NT2/D1 (cell line): ENCODE data around the gene ARHGEF39.

ENCODE experiments used
- DNase-seq: peaks from one replicate; pipeline ENCODE4 v3.0.0-alpha.2; 2011; ENCODE audit warnings: low read depth, low spot score
- H3K27me3 ChIP-seq: 2 replicates; pipeline ENCODE4 v1.6.0; 2011; ENCODE audit warnings: mild to moderate bottlenecking; ENCODE audit not compliant: insufficient read length, insufficient read depth
- H3K36me3 ChIP-seq: 2 replicates; pipeline ENCODE4 v1.6.1; 2011; ENCODE audit warnings: mild to moderate bottlenecking, low read length, mixed read lengths; ENCODE audit not compliant: insufficient read depth, insufficient read length
- H3K4me1 ChIP-seq: 2 replicates; pipeline ENCODE4 v1.5.1; 2011; ENCODE audit not compliant: insufficient read depth, insufficient read length
- H3K4me3 ChIP-seq: 2 replicates; pipeline ENCODE4 v1.5.1; 2011; ENCODE audit warnings: low read depth; ENCODE audit not compliant: insufficient read length
- H3K9ac ChIP-seq: 2 replicates; pipeline ENCODE4 v1.6.0; 2011; ENCODE audit warnings: low read depth; ENCODE audit not compliant: insufficient read length
- H3K9me3 ChIP-seq: 2 replicates; pipeline ENCODE4 v1.5.1; 2011; ENCODE audit warnings: mild to moderate bottlenecking, low read length; ENCODE audit not compliant: insufficient read depth
- SUZ12 ChIP-seq: IDR thresholded peaks from 2 replicates; pipeline ENCODE4 v1.6.1; 2011; ENCODE audit not compliant: insufficient read length, insufficient read depth; ENCODE audit errors: extremely low read depth
- YY1 ChIP-seq: IDR thresholded peaks from 2 replicates; pipeline ENCODE4 v1.6.1; 2011; ENCODE audit not compliant: insufficient read length, insufficient read depth
- ZNF274 ChIP-seq: IDR thresholded peaks from 2 replicates; pipeline ENCODE4 v1.6.1; 2011; ENCODE audit warnings: mild to moderate bottlenecking, low read depth, low read length

Gene ARHGEF39

DNA sequence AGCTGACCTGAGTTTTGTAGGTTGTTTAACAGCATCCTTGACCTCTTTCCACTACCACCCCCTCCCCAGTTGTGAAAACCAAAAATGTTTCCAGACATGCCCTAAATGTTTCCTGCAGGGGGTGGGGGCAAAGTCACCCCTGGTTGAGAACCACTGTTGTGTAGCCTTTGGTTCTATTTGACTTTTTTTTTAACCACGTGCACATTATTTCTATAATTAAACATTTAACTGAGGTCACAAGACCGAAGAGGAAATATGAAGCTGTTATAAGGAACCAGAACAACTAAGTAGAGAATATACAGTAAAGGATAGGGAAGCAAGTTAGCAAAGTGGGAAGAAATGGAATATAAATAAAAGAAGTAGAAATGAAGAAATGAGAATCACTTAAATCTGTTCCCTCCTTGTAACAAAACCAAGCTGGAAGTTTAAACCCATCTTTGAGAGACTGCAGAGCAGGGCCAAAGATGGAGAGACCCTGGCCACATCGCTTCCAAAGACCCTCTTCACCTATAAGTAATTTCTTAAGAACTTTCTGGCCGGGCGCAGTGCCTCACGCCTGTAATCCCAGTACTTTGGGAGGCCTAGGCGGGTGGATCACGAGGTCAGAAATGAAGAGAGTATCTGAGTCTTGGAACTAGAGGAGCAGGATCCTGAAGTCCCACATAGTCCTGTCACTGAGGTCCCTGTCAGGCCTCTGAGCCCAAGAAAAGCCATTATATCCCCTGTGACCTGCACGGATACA, 28.7 kb downstream of the ARHGEF39 start:
- Histone ChIP-seq H3K27me3 (no peaks in the 10 kb centered on the region), H3K4me3 (no peak overlapping the region), H3K9me3 (no peaks in the 10 kb centered on the region), H3K4me1 (no peaks in the 10 kb centered on the region), H3K36me3 (no peaks in the 10 kb centered on the region), H3K9ac (no peak overlapping the region)
- TF ChIP-seq SUZ12 (no peak), YY1 (no peak), ZNF274 (no peak)
- no peak for DNase-seq

DNA sequence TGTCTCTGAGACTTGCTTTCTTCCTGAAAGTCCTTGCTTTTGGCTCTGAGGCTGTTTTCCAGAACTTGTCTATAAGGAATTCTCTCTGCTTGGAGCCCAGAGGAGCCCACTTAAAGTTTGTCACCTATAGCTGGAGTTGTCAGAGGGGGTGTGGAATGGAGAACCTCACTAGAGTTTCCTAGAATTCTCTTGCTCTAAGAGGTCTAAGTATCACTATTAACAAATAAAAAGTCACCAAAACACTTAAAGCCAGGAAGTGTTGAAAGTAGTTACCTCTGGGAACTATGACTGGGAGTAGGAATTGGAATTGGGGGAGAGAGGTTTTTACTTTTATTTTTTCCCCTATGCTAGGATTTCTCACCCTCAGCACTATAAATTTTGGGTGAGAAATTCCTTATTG, 29.3 kb downstream of the ARHGEF39 start:
- H3K9me3 ChIP-seq, result no peaks in the 10 kb centered on the region
- no peaks in the 10 kb centered on the region for H3K36me3 ChIP-seq
- TF ChIP-seq YY1, result no peak
- DNase-seq, result no peak
- no peaks in the 10 kb centered on the region for H3K27me3 ChIP-seq
- no peak overlapping the region for H3K9ac ChIP-seq
- H3K4me1 ChIP-seq, result no peaks in the 10 kb centered on the region
- H3K4me3 ChIP-seq, result no peak overlapping the region

DNA sequence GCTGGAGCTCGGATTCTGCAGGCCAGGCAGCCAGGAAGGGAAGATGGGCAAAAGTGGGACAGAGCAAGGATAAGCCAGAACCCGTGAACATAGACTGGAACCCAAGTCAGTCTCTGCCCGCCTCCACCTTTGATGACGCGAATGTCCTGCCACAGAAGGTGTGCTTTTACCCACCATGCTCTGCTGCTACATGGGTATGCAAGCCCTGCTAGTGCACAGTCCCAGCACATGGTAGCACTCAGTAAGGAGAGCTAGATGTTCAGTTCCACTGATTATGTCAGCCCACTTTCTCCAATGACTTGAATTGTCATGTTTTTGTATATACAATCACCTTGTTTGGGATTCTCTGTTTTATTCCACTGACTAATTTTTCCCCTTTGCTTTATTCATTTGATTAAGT, 35.4 kb downstream of the ARHGEF39 start:
- no peak for TF ChIP-seq SUZ12
- TF ChIP-seq YY1, result no peak
- TF ChIP-seq ZNF274, result no peak
- no peaks in the 10 kb centered on the region for H3K27me3 ChIP-seq

DNA sequence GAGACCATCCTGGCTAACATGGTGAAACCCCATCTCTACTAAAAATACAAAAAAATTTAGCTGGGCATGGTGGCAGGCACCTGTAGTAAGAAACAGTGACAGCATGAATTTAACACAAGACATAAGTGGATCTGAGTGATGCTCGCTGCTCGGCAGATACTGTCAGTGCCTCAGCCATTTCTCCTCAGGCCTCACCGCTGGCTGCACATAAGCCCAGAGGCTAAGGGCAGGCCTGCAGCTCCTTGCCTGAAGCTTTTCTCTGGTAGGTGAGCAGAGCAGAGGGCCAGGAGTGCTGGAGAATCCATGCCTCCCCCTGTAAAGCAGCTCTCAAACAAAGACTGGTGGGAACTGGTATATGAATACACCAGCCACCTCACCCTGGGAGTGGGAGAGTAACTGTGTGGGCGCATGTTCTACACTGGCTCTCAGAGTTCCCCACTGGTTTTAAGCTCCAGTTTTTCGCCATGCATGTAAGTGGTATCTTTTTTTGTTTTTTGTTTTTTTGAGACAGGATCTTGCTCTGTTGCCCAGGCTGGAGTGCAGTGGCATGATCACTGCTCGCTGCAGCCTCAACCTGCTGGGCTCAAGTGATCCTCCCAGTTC, 36.5 kb downstream of the ARHGEF39 start:
- no peak for DNase-seq
- no peaks in the 10 kb centered on the region for H3K9me3 ChIP-seq
- H3K4me1 ChIP-seq, result no peaks in the 10 kb centered on the region
- H3K9ac ChIP-seq, result no peak overlapping the region
- no peaks in the 10 kb centered on the region for H3K27me3 ChIP-seq
- TF ChIP-seq SUZ12 (no peak), ZNF274 (no peak), YY1 (no peak)
- no peaks in the 10 kb centered on the region for H3K36me3 ChIP-seq
- no peak overlapping the region for H3K4me3 ChIP-seq

More for the DNA sequence above, 35.4 kb downstream of the ARHGEF39 start:
- Histone ChIP-seq H3K36me3 (no peaks in the 10 kb centered on the region), H3K9ac (no peak overlapping the region), H3K9me3 (no peaks in the 10 kb centered on the region), H3K4me1 (no peaks in the 10 kb centered on the region), H3K4me3 (no peak overlapping the region)
- DNase-seq, result no peak

DNA sequence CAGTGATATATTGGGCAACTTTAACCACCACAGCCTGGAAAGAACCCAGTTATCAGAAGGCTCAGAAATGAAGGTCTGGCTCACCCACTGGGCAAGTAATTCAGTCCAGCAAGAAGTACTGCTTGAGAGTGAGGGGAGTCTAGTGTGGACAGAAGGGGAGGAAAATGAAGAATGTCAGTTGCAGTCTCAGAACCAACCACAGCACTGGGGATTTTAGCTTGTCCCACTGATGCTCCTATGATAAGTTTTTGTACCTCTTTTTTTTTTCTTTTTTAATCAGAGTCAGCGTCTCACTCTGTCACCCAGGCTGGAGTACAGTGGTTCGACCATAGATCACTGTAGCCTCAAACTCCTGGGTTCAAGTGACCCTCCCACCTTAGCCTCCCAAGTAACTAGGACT, 37.4 kb downstream of the ARHGEF39 start:
- H3K9ac ChIP-seq, result no peak overlapping the region
- no peak overlapping the region for H3K4me3 ChIP-seq
- no peaks in the 10 kb centered on the region for H3K36me3 ChIP-seq
- no peak for DNase-seq
- no peaks in the 10 kb centered on the region for H3K4me1 ChIP-seq
- TF ChIP-seq SUZ12 (no peak), ZNF274 (no peak), YY1 (no peak)
- H3K27me3 ChIP-seq, result no peaks in the 10 kb centered on the region
- no peaks in the 10 kb centered on the region for H3K9me3 ChIP-seq

DNA sequence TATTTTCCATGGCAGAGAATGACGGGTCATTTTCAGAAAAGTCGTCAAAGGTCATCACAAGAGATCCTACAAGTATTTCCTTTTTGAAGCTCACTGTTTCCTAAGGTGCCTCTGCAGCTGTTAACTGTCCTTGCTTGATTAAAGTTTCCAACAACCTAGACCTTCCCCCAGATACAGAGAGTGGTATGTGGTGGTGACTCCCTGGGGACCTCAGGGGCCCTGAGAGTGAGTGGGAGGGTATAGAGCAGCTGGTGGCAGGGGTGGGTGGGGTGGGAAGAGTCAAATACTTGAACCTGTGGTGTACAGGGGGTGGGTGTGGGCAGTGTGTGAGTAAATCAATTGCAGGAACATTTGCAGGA, 45.2 kb downstream of the ARHGEF39 start:
- Histone ChIP-seq H3K27me3 (peaks cover 49% of the 10 kb centered on the region), H3K9me3 (no peaks in the 10 kb centered on the region), H3K4me1 (peaks cover 5% of the 10 kb centered on the region)

DNA sequence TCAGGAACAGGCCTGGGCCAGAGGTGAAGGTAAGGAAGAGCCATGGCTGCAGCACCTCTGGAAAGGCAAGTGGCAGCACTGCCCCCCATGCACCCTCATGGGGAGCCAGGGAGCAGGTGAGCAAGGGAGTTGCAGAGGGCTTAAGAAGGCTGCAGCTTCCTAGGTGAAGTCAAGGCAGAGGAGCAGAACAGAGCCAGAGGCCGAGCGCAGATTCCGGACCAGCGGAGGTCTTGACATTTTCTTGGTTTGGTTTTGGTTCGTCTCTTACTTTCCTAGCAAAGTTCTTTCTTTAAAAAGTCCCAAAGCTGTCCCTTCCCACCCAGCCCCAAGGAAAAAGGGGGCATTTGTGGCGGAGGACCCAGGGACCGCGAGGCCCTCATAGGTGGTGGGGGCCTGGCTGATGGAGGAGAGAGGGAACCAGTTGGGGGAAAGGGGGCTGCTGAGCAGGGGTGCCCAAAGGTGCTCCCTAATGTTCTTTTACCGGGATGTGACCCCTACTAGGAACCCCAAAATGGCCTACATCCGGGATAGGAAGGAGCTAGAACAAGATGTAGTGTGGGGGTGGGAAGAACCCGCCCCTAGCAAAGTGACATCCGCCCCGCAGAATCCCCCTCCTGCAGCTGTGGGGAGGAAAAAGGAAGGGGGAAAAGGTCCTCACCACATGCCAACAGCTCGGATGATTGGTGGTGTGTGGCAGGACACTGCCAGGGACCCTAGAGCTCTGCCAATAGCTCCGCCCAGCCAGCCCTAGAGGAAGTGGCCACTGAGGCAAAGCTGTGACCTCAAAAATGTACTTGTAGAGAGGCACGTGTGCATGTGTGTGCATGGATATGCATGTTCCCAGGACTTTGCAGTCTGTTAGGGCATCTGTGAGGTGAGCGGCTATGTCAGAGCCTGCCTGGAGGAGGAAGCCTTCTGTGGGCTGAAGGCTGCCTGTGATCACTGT, 45.9 kb downstream of the ARHGEF39 start:
- DNase-seq, result no peak
- Histone ChIP-seq H3K9ac (no peak overlapping the region), H3K9me3 (no peaks in the 10 kb centered on the region), H3K4me3 (no peak overlapping the region), H3K4me1 (peaks cover 5% of the 10 kb centered on the region), H3K27me3 (peaks cover 52% of the 10 kb centered on the region), H3K36me3 (no peaks in the 10 kb centered on the region)
- no peak for TF ChIP-seq ZNF274
- no peak for TF ChIP-seq YY1
- TF ChIP-seq SUZ12, result no peak

More for the DNA sequence above, 45.2 kb downstream of the ARHGEF39 start:
- H3K4me3 ChIP-seq, result no peak overlapping the region
- DNase-seq, result no peak
- H3K36me3 ChIP-seq, result no peaks in the 10 kb centered on the region
- H3K9ac ChIP-seq, result no peak overlapping the region
- TF ChIP-seq ZNF274 (no peak), YY1 (no peak), SUZ12 (no peak)
